Measurements from ENCODE around the gene VWF. TPM values are rescaled to one million over a fixed set of nuclear protein-coding genes. Genes with fewer than 3 reads are reported as not detected.
"Not testable (repeated sequence)": the region's sequence is repeated elsewhere in the genome, so short reads cannot be mapped to it uniquely, and the experiment has no call there.

The VWF gene
- total RNA-seq, 4 donors from 2014 or later = 94.3 to 261 (median 162) TPM

GRCh38 chr12:6018265-6018664 is 106.2 kb downstream of the VWF start:
- H3K36me3 ChIP-seq = no peaks in the 10 kb centered on the region
- no peaks in the 10 kb centered on the region for H3K4me1 ChIP-seq
- no peak for ATAC-seq
- no peak overlapping the region for H3K27ac ChIP-seq
- no peak overlapping the region for H3K4me3 ChIP-seq
- H3K9me3 ChIP-seq = no peaks in the 10 kb centered on the region
- TF ChIP-seq POLR2A (IDR thresholded peaks at IDR 0.05) (no peak), EP300 (IDR thresholded peaks at IDR 0.05) (no peak), POLR2AphosphoS5 (IDR thresholded peaks at IDR 0.05) (no peak), CTCF (IDR thresholded peaks at IDR 0.05) (no peak)
- 92% methylated on average over 2 of the region's 10 CpGs; no CpG with 5 or more reads in 1 of the 2 donors for WGBS, 2 donors (ENCODE audit: low coverage in 1 of 2)
- no peaks in the 10 kb centered on the region for H3K27me3 ChIP-seq

- H3K36me3 ChIP-seq = no peaks in the 10 kb centered on the region
- no peaks in the 10 kb centered on the region for H3K4me1 ChIP-seq
- H3K4me3 ChIP-seq = no peak overlapping the region
- H3K27ac ChIP-seq = no peak overlapping the region
- ATAC-seq = no peak
- no peaks in the 10 kb centered on the region for H3K9me3 ChIP-seq
- no peaks in the 10 kb centered on the region for H3K27me3 ChIP-seq
- 83% methylated on average over 2 of the region's 7 CpGs; no CpG with 5 or more reads in 1 of the 2 donors for WGBS, 2 donors (ENCODE audit: low coverage in 1 of 2)
- TF ChIP-seq EP300 (IDR thresholded peaks at IDR 0.05) = no peak
- TF ChIP-seq POLR2AphosphoS5 (IDR thresholded peaks at IDR 0.05) = no peak
- no peak for TF ChIP-seq CTCF (IDR thresholded peaks at IDR 0.05)
Observed at GRCh38 chr12:6016756-6017155, 107.7 kb downstream of the VWF start.

DNA sequence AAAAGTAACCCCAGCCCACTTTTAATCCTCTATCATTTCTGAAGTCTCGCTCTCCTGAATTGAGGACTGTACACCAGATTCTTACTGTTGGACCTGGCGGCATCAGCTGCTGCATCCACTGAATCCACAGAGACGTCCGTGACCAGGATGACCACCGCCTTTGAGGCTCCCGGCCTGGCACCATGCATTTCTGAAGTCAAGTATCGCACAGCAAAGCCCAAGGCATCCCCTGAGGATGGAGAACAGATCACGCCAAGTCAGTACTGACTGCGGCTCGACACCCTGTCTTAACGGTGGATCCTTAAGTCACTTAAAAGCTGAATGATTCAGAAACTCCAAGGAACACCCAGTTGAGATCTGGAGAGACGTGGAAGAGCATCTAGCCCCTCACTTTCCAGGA is 108.5 kb downstream of the VWF start:
- not testable (repeated sequence) for H3K9me3 ChIP-seq, ATAC-seq, H3K27me3 ChIP-seq, H3K4me3 ChIP-seq, H3K27ac ChIP-seq, H3K4me1 ChIP-seq, H3K36me3 ChIP-seq
- WGBS, 2 donors (ENCODE audit: low coverage in 1 of 2) = 100% methylated on average over 6 of the region's 12 CpGs; no CpG with 5 or more reads in 1 of the 2 donors

GRCh38 chr12:6015271-6015670 is 109.2 kb downstream of the VWF start:
- not testable (repeated sequence) for H3K27me3 ChIP-seq, H3K36me3 ChIP-seq, ATAC-seq, H3K9me3 ChIP-seq, H3K4me3 ChIP-seq, H3K4me1 ChIP-seq, H3K27ac ChIP-seq
- 37 to 73% methylated on average over 2 to 3 of the region's 3 CpGs for WGBS, 2 donors (ENCODE audit: low coverage in 1 of 2)

DNA sequence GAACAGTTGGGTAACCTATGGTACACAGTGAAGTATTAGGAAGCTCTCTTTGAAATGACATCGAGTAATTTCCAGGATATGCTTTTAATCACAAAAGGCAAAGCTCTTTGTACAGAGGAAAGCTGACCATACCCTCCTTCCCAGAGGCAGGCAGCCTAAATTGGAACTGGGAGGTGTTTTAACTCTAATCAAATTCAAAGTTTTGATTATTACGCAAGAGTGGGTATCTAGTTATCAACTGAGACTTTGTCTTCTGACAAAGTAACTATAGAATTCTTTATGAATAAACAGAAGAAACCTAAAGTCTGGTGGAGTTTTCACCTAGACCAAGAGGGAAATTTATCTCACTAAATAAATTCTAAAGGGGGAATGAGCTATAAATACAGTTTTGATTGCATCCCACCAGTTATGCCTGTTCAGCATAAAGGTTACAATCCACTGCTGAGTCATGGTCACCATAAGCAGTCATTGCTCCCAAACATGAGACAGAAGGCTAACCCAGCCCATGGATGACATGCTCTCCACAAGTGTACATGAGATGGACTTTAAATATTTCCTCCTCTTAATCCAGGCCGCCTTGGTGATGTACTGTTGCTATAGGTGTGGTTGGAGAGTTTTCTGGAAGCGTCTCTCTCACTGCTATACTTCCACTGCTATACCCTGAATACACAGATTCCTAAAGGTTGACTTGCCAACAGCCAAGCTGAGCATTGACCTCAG is 113.7 kb downstream of the VWF start:
- not testable (repeated sequence) for H3K4me1 ChIP-seq, H3K36me3 ChIP-seq, H3K9me3 ChIP-seq, H3K27ac ChIP-seq, H3K4me3 ChIP-seq, ATAC-seq, H3K27me3 ChIP-seq
- WGBS, 2 donors (ENCODE audit: low coverage in 1 of 2) = 86 to 90% methylated on average over 2 to 4 of the region's 4 CpGs

DNA sequence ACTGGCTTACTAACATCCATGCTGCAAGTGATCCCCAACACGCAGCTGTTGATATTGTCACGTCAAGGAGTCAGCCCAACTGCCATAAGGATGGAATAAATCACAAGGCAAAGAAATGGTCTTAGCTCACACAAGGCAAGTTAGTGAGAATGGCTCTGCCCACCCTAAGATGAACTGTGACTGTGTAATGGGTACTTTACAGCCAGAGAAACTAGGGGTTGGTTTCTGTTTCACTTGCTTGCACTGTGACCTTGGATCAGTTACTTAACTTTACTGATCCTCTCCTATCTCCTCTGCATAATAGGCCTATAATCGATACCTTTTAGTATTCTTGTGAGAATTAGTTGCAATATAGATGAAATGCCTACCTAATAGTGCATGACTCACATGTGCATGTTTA is 127.2 kb downstream of the VWF start:
- peaks cover 24% of the 10 kb centered on the region for H3K27me3 ChIP-seq
- H3K4me3 ChIP-seq = no peak overlapping the region
- WGBS, 2 donors (ENCODE audit: low coverage in 1 of 2) = 87 to 92% methylated on average over 2 to 3 of the region's 3 CpGs
- H3K9me3 ChIP-seq = no peaks in the 10 kb centered on the region
- TF ChIP-seq POLR2A (IDR thresholded peaks at IDR 0.05) (no peak), EP300 (IDR thresholded peaks at IDR 0.05) (no peak), CTCF (IDR thresholded peaks at IDR 0.05) (no peak), POLR2AphosphoS5 (IDR thresholded peaks at IDR 0.05) (no peak)
- H3K4me1 ChIP-seq = no peaks in the 10 kb centered on the region
- H3K36me3 ChIP-seq = peaks cover 0 to 5% of the 10 kb centered on the region in 2 donors
- ATAC-seq = no peak
- no peak overlapping the region for H3K27ac ChIP-seq

Data from gastroesophageal sphincter (tissue), 4 donors.